ENCODE measurements around the gene C19orf85. TPM values are rescaled to one million over a fixed set of nuclear protein-coding genes. Genes with fewer than 3 reads are reported as not detected.

The C19orf85 gene
- not detected in 2 replicates for total RNA-seq (2013; cell fraction: nucleolus; rRNA removed)
- total RNA-seq (2014; rRNA removed) (not detected in 2 replicates), total RNA-seq (2014; rRNA removed; fragmentation: Illumina TruSeq; extraction: Trizol) (not detected in 2 replicates), total RNA-seq (2021) (not detected in 2 replicates), polyA plus RNA-seq (2011; rRNA removed) (not detected in 2 replicates), polyA plus RNA-seq (2014; fragmentation: Illumina TruSeq; extraction: Trizol) (not detected in 2 replicates), polyA plus RNA-seq (2014; fragmentation: Nextera tagmentation; extraction: Ambion mirVana) (not detected), polyA plus RNA-seq (2014; rRNA removed) (not detected in 2 replicates), polyA plus RNA-seq (2016; fragmentation: Nextera tagmentation; extraction: Ambion mirVana) (not detected), polyA minus RNA-seq (2011; rRNA and poly(A)+ RNA removed) (not detected in 2 replicates), Bru-seq, nascent RNA (not detected), BruChase-seq, experiment 1, labeled RNA remaining after a 6-hour chase (not detected), BruChase-seq, experiment 2, labeled RNA remaining after a 2-hour chase (not detected)
- polyA plus RNA-seq (2011; ENCODE audit: low read depth), result not detected
- polyA plus RNA-seq (2011; cell fraction: cytosol; rRNA removed), result not detected in 2 replicates
- not detected in 2 replicates for polyA plus RNA-seq (2011; cell fraction: nucleus; rRNA removed)
- polyA plus RNA-seq (2012), result not detected in 2 replicates
- not detected in 2 replicates for polyA minus RNA-seq (2011; cell fraction: cytosol; rRNA and poly(A)+ RNA removed)
- polyA minus RNA-seq (2011; cell fraction: nucleus; rRNA and poly(A)+ RNA removed), result not detected in 2 replicates
- long read RNA-seq, experiment 1, result 0 reads
- long read RNA-seq, experiment 2, result 0 reads

- RAD21 ChIA-PET (ENCODE audit: unreplicated experiment), result no interaction called here
- 48% methylated on average over 8 of the region's 14 CpGs for WGBS (ENCODE audit: insufficient coverage, insufficient replicate concordance, low lambda C conversion rate, missing lambda C conversion rate)
- SMC1A ChIA-PET (ENCODE audit: uncharacterized antibody, unreplicated experiment), result no interaction called here
- Histone ChIP-seq H3K4me1 (ENCODE audit: control insufficient read depth, insufficient read depth, low read length) (no peaks in the 10 kb centered on the region), H3K27ac (ENCODE audit: control insufficient read depth, insufficient read depth) (no peak within 1 kb of the TSS), H3K79me2 (ENCODE audit: control insufficient read depth, insufficient read depth, low read length) (peaks cover 8% of the 10 kb centered on the region), H4K20me1 (ENCODE audit: control insufficient read depth, insufficient read depth) (no peaks in the 10 kb centered on the region; the same call in 1 of the 2 replicates), H3K36me3 (ENCODE audit: control insufficient read depth in 2 of 2, insufficient read depth in 2 of 2, low read length in 1 of 2) (no peaks in the 10 kb centered on the region; a peak in 1 of 4 replicates), H3K9me3 (replicated peaks; ENCODE audit: control insufficient read depth, insufficient read depth, low read length) (no peaks in the 10 kb centered on the region), H2AFZ (ENCODE audit: control insufficient read depth, low read depth, low read length) (no peak within 1 kb of the TSS), H3K27me3 (replicated peaks in 1 of 2; ENCODE audit: control insufficient read depth in 2 of 2, insufficient read depth in 2 of 2, low read length in 1 of 2) (no peaks in the 10 kb centered on the region), H3K9ac (ENCODE audit: control insufficient read depth, insufficient read depth, low read length) (no peak within 1 kb of the TSS), H3K4me3 (no peak within 1 kb of the TSS), H3K4me2 (ENCODE audit: control insufficient read depth, insufficient read depth) (no peak within 1 kb of the TSS)
- DNase-seq (ENCODE audit: low read depth, low spot score) (no peak), FAIRE-seq (no peak), ATAC-seq (no peak)
- CTCF ChIA-PET, result no interaction called here
- BruUV-seq (replicated peaks), result no TSS peak
- no peak for TF ChIP-seq JUNB (IDR thresholded peaks at IDR 0.05)
- TF ChIP-seq TBL1XR1 (IDR thresholded peaks at IDR 0.05; ENCODE audit: low read depth, low read length), result no peak
- no peak for TF ChIP-seq CHD1 (IDR thresholded peaks at IDR 0.05; ENCODE audit: low read depth, low read length)
- intact Hi-C loops (cut with micrococcal nuclease; ENCODE audit: unreplicated experiment), result loop anchor here (5.0 kb wide), 1 partner anchor 168 kb away; no protein-coding TSS in a partner anchor
- POLR2A ChIA-PET, result no interaction called here
- in situ Hi-C loops (cut with MboI), result no loop called here
These were observed at the start of gene C19orf85 for GRCh38 chr19:55464662-55465054. TSS of gene C19orf85 (minus strand) at chr19:55464751. CDS start at chr19:55464554, 197 bp downstream.

GRCh38 chr19:55508120-55508519 is 43.6 kb upstream of the C19orf85 start:
- H3K9me3 ChIP-seq (replicated peaks; ENCODE audit: control insufficient read depth, insufficient read depth, low read length), result no peaks in the 10 kb centered on the region
- TF ChIP-seq, protein P1, sequence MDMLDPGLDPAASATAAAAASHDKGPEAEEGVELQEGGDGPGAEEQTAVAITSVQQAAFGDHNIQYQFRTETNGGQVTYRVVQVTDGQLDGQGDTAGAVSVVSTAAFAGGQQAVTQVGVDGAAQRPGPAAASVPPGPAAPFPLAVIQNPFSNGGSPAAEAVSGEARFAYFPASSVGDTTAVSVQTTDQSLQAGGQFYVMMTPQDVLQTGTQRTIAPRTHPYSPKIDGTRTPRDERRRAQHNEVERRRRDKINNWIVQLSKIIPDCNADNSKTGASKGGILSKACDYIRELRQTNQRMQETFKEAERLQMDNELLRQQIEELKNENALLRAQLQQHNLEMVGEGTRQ (IDR thresholded peaks at IDR 0.05; ENCODE audit: borderline replicate concordance, low read depth, low read length), result no peak
- TF ChIP-seq NR2F1 (conservative IDR thresholded peaks at IDR 0.05) (no peak), RAD21 (IDR thresholded peaks at IDR 0.05; ENCODE audit: insufficient read depth, low read depth, low read length) (no peak), KDM1A (IDR thresholded peaks at IDR 0.05; ENCODE audit: borderline replicate concordance) (no peak), YY1 (IDR thresholded peaks at IDR 0.05; ENCODE audit: low read depth, low read length) (no peak), FOXK2 (IDR thresholded peaks at IDR 0.05) (no peak), CBFB (IDR thresholded peaks at IDR 0.05; ENCODE audit: low read depth) (no peak), EED (IDR thresholded peaks at IDR 0.05; ENCODE audit: low read depth) (no peak), RFX5 (IDR thresholded peaks at IDR 0.05; ENCODE audit: low read depth, low read length) (no peak)
- TF ChIP-seq, protein P2, sequence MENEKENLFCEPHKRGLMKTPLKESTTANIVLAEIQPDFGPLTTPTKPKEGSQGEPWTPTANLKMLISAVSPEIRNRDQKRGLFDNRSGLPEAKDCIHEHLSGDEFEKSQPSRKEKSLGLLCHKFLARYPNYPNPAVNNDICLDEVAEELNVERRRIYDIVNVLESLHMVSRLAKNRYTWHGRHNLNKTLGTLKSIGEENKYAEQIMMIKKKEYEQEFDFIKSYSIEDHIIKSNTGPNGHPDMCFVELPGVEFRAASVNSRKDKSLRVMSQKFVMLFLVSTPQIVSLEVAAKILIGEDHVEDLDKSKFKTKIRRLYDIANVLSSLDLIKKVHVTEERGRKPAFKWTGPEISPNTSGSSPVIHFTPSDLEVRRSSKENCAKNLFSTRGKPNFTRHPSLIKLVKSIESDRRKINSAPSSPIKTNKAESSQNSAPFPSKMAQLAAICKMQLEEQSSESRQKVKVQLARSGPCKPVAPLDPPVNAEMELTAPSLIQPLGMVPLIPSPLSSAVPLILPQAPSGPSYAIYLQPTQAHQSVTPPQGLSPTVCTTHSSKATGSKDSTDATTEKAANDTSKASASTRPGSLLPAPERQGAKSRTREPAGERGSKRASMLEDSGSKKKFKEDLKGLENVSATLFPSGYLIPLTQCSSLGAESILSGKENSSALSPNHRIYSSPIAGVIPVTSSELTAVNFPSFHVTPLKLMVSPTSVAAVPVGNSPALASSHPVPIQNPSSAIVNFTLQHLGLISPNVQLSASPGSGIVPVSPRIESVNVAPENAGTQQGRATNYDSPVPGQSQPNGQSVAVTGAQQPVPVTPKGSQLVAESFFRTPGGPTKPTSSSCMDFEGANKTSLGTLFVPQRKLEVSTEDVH (IDR thresholded peaks at IDR 0.05; ENCODE audit: low read depth, partially characterized antibody), result no peak

More at GRCh38 chr19:55508120-55508519, 43.6 kb upstream of the C19orf85 start:
- RAD21 ChIA-PET (ENCODE audit: unreplicated experiment), result interaction anchor here (0.6 to 3.2 kb wide), 2 partner anchors 40 to 124 kb away, joined by 3 to 10 read pairs; no protein-coding TSS in a partner anchor
- H2AFZ ChIP-seq (ENCODE audit: control insufficient read depth, low read depth, low read length), result no peak overlapping the region
- in situ Hi-C loops (cut with MboI), result no loop called here
- FAIRE-seq (no peak), ATAC-seq (no peak), DNase-seq (ENCODE audit: low read depth, low spot score) (no peak)
- H3K4me1 ChIP-seq (ENCODE audit: control insufficient read depth, insufficient read depth, low read length), result peaks cover 5% of the 10 kb centered on the region
- H4K20me1 ChIP-seq (ENCODE audit: control insufficient read depth, insufficient read depth), result no peaks in the 10 kb centered on the region
- no peaks in the 10 kb centered on the region for H3K79me2 ChIP-seq (ENCODE audit: control insufficient read depth, insufficient read depth, low read length)
- H3K4me2 ChIP-seq (ENCODE audit: control insufficient read depth, insufficient read depth), result no peak overlapping the region
- POLR2A ChIA-PET, result no interaction called here
- peaks cover 0 to 3% of the 10 kb centered on the region in 2 experiments; a peak in 2 of 4 replicates for H3K27me3 ChIP-seq (replicated peaks in 1 of 2; ENCODE audit: control insufficient read depth in 2 of 2, insufficient read depth in 2 of 2, low read length in 1 of 2)
- H3K36me3 ChIP-seq (ENCODE audit: control insufficient read depth in 2 of 2, insufficient read depth in 2 of 2, low read length in 1 of 2), result no peaks in the 10 kb centered on the region
- 71% methylated on average over 10 of the region's 10 CpGs for WGBS (ENCODE audit: insufficient coverage, insufficient replicate concordance, low lambda C conversion rate, missing lambda C conversion rate)
- no peak overlapping the region for H3K27ac ChIP-seq (ENCODE audit: control insufficient read depth, insufficient read depth)
- no TSS peak for BruUV-seq (replicated peaks)
- SMC1A ChIA-PET (ENCODE audit: uncharacterized antibody, unreplicated experiment), result interaction anchor here (1.0 kb wide), 1 partner anchor 116 kb away, joined by 3 read pairs; the partner anchor contains the start of gene ZNF784
- no peak overlapping the region for H3K4me3 ChIP-seq
- CTCF ChIA-PET, result interaction anchor here (0.6 to 2.5 kb wide), 5 partner anchors 41 to 367 kb away, joined by 3 to 7 read pairs (median 6); no protein-coding TSS in a partner anchor
- H3K9ac ChIP-seq (ENCODE audit: control insufficient read depth, insufficient read depth, low read length), result no peak overlapping the region
- intact Hi-C loops (cut with micrococcal nuclease; ENCODE audit: unreplicated experiment), result no loop called here

Data from GM12878 (cell line).